NCI-H524 treated with DMSO at 0.1 percent for 48 hours (cell line): ENCODE results near the gene SLC12A5.
"Not testable (repeated sequence)": the region's sequence is repeated elsewhere in the genome, so short reads cannot be mapped to it uniquely, and the experiment has no call there.

Experiments
- DNase-seq: peaks from one replicate; lab custom pipeline; 2025; lab: John Stamatoyannopoulos, UW

The SLC12A5 gene

DNA sequence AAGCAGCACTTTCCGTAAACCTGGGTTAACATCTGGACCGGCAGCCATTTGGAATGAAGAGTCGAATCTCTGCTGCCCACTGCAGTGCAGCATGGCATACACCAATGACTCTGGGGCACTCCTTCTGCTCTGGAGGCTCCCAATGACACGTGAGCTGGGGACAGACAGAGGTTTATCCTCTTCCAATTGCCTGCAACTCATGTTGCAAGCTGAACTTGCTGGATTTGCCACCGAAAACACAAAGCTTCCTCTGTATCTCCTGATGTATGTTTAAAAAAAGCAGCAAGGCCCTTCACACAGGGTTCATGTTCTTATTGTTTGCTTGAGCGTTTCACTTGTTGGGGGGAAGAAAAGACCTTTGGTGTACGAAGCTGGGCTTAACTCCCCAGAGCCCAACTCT is 49.9 kb downstream of the SLC12A5 start:
- DNase-seq = no peak

DNA sequence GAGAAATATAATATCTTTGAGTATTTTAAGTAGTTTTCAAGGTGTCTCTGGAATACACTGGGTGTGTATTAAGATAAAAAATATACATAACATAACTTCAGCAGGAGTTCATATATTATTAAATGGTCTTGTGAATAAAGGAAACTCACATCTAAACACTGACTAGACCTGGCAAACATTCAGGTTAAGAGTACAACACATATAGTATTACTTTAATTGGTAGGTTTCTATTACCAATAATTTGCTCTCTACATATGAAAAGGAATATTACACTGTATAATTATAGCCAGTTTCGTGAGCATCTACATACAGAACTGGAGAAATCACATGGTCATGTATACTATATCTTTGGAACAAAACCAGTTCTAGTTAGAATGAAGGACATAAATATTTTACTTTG is 52.1 kb downstream of the SLC12A5 start:
- DNase-seq = no peak

DNA sequence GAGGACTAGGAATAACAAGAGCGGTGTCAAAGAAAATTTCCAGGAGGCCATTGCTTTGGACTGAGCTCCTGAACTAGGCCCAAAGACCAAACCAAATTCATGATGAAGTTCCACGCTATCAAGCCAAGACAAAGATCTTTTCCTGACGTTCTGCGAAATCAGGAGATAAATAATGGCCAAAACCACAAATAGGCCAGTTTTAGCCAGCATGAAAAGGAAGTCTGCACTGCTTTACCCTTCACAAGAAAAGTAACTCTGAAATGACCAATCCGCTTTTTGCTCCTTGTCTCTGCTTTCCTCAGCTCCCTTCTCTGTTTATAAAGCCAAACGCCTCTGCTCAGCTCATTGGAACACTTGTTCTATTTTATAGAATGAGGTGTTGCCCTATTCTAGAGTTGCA is 54.1 kb downstream of the SLC12A5 start:
- no peak for DNase-seq

DNA sequence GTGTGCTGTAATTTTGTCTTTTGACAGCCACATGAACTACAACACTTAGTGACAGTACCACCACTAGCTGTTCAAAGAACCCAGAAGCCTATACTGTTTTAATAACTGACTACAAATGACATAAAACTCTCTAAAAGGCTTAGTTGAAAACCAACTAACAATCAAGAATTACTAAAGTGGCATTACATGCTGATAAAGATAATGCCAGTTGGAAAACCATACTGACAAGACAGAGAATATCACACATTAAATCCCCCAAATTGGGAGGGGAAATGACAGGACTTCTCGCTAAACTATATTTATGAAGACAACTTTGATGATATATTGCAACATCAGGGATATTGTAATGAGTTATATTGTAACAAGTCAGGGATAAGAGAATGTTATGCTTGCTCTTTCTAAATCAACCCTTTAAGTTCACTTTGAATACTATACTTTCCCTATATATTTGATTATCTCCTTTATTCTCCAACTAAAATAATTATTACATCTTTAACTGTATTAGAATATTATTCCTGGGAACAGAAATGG is 54.6 kb downstream of the SLC12A5 start:
- DNase-seq = no peak

DNA sequence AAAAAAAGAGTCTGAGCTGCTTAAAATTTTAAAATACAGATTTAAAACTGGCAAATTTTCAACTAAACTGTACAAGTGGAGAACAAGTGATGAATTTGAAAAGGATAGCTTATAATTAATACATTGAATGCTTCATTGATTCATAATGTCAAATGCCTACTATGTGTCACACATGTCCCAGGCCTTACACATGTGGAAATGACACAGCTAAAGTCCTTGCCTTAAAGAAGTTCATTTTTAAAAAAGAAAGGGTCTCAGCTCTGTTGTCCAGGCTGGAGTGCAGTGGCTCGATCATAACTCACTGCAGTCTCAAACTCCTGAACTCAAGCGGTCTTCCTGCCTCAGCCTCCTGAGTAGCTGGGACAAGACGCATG is 55.8 kb downstream of the SLC12A5 start:
- DNase-seq = no peak

DNA sequence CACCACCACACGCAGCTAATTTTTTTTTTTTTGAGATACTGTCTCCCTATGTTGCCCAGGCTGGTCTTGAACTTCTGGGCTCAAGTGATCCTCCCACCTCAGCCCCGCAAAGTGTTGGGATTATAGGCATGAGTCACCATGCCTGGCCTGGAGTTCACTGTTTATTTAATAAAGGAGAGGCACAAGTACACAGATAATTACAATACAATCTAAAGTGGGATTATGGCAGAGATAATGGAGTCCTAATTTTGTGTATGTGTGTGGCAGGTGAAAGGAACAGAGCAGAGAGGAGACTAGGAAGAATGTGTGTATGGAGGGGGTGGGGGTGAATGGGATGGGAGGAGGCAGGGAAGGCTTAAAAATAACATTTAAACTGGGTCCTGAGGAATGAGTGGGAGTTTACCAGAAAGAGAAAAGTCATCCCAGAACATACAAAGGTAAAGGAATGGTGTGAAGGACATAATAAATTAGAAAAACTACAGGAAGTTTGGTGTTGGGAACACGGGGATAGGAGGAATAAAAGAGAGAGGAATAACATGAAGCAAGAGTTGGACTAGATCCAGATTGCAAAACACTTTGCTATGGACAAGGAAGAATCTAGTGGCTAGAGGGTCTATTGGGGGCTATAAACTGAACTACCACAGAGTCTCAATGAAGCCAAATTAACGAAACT is 56.3 kb downstream of the SLC12A5 start:
- DNase-seq = no peak

DNA sequence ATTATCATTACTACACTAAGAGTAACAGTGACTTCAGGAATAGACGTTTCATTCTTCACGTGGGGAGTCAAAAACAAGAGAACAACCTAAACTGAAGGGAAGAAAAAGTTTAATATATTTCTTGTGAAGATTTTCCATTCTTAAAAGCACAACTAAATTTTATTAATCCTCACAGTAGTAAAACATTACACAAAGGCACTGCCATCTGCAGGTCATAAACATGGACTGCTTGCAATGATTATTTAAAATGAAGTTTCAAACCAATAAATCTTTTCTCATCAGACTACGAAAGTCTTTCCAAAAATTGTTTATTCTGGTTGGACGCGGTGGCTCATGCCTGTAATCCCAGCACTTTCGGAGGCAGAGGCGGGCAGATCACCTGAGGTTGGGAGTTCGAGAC is 58.1 kb downstream of the SLC12A5 start:
- DNase-seq = no peak

DNA sequence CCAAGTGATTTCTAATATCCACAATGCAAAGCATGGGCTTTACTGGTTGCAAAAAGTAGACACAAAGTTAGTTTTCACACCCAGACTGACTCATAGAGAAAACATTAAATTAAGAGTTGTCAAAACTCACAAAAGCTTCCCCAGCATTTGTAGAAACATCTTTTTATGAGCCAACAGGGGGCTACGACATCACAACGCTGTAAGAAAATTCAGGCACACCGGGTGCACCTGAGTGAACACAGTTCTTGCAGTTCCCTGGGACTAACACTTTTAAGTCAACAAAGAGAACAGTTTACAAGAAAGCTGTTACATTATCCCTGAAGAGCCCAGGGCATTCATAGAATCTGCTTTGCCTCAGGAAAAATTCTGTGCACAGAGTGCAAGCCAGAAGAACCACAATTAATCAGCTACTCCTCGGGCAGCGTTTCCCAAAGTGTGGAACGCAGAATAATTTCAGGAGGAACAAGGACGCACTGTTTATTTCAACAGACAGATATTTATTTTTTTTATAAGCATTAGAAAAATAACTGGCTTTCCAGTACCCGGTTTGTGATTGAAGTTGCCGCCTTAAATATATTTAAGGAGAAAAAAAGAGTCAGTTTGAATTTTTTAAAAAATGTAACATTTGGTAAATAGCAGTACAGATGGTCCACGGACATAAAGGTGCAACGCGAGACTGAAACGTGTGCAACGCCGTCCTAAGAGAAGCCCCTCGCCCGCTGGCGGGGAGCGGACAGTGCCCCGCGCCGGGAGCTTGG is 59.6 kb downstream of the SLC12A5 start:
- DNase-seq = no peak

DNA sequence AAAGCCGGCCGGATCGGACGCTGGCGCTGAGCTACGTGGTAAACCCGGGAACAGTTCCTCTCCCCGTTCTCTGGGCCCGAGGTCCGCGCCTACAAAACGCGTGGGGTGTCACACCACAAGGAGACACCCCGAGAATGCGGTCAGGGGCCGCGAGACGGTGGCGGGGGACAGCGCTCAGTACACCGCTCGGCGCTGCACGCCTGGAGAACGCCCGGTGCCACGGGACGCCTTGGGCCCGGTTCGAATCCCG is 60.1 kb downstream of the SLC12A5 start:
- no peak for DNase-seq

DNA sequence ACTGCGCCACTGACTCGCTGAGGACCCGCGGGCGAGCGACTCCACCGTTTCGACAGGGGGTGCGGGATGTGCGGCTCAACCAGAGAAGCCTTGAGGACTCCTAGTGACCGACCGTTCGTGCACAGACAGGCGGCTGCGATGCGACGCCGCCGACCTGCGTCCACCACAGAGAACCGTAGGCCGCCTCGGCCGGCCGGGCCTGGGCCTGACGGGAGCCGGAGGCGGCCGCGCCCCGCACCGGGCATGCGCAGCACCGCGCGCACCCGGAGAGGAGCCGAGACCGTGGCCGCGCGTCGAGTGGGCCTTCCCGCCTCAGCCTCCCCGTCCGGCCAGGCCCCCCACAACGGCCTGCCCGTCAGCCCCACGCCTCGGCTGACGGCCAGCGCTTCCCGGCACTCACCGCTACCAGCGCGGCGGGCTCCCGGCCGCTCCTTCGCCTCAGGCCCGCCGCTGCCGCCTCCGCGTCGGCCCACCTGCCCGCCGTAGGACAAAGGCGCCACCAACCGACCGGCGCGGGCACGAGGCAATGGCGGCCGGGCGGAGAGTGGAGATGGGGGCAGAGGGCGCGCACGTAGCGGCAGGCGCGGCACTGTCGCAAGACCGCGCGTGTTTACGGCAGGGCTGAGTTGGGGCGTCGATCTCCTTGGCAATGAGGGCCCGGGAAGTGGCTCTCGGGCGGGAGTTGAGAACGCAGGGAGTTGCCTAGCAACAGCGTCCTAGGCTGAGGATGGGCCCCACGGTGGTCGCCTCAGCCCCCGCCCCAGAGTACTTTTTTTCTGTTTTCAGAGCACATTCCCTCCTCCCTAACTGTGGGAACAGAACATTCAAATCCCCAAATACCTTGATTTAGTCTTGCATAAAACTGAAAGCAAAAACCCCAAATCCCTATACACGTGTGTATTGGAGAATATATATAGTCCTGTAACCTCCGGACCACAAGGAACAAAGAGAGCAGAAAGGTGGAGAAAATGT is 60.7 kb downstream of the SLC12A5 start, which contains the start of gene NCOA5:
NCOA5 (minus strand) TSS at position 546 of the 972 bp plus-strand sequence. CDS start 10,538 bp downstream, outside the sequence.
- DNase-seq = peak; percentile 84

DNA sequence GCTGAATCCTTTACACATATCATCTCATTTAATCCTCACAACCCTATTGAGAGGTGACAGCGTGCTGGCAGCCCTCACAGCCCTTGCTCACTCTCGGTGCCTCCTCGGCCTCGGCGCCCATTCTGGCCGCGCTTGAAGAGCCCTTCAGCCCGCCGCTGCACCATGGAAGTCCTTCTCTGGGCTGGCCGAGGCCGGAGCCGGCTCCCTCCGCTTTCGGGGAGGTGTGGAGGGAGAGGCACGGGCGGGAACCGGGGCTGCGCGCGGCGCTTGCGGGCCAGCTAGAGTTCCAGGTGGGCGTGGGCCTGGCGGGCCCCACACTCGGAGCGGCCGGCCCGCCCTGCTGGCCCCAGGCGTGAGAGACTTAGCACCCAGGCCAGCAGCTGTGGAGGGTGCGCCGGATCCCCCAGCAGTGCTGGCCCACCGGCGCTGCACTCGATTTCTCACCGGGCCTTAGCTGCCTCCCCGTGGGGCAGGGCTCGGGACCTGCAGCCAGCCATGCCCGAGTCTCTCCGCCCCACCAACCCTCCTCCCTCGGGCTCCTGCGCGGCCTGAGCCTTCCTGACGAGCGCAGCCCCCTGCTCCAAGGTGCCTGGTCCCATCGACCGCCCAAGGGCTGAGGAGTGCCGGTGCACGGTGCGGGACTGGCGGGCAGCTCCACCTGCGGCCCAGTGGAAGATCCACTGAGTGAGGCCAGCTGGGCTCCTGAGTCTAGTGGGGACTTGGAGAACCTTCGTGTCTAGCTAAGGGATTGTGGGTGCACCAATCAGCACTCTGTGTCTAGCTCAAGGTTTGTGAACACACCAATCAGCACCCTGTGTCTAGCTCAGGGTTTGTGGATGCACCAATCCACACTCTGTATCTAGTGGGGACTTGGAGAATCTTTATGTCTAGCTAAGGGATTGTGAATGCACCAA is 62.9 kb downstream of the SLC12A5 start:
- DNase-seq = not testable (repeated sequence)

DNA sequence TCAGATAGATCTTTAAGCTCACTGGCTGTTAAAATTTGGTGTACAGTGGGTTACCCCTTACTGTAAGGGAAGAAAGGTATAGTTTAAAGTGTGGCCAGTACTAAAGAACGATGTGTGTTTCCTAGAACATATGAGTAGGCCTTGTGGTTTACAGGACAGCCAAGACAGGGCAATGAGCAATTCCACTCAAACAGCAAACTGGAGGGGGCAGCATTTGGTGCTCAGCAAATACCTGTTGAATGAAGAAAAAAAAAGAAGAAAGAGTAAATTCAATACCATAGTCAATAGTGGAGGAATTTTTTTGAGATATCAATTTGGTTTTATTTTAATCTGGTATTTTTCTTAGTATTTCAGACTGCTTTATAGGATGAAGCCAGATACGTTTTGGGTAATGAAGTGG is 64.5 kb downstream of the SLC12A5 start:
- no peak for DNase-seq

DNA sequence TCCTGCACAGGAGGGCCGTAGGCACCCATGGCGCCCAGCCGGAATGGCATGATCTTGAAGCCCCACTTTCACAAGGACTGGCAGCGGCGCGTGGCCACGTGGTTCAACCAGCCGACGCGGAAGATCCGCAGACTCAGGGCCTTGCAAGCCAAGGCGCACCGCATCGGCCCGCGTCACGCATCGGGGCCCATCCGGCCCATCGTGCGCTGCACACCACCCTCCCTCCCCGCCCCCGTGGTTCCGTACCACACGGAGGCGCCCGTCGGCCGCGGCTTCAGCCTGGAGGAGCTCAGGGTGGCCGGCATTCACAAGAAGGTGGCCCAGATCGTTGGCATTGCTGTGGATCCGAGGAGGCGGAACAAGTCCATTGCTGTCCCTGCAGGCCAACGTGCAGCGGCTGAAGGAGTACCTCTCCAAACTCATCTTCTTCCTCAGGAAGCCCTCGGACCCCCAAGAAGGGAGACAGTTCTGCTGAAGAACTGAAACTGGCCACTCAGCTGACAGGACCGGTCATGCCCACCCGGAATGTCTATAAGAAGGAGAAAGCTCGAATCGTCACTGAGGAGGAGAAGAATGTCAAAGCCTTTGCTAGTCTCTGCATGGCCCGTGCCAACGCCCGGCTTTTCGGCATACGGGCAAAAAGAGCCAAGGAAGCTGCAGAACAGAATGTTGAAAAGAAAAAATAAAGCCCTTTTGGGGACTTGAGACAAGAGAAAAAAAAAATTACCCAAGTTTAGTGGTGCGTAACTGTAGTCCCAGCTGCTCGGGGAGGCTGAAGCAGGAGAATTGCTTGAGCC is 70.7 kb downstream of the SLC12A5 start:
- no peak for DNase-seq

DNA sequence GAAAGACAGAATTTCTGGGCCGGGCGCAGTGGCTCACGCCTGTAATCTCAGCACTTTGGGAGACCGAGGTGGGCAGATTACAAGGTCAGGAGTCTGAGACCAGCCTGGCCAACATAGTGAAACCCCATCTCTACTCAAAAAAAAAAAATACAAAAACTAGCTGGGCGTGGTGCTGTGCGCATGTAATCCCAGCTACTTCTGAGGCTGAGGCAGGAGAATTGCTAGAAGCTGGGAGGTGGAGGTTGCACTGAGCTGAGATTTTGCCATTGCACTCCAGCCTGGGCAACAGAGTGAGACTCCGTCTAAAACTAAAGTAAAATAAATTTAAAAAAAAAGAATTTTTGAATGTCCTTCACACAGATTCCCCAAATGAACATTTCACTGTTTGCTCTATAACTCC is 71.4 kb downstream of the SLC12A5 start:
- DNase-seq = not testable (repeated sequence)

DNA sequence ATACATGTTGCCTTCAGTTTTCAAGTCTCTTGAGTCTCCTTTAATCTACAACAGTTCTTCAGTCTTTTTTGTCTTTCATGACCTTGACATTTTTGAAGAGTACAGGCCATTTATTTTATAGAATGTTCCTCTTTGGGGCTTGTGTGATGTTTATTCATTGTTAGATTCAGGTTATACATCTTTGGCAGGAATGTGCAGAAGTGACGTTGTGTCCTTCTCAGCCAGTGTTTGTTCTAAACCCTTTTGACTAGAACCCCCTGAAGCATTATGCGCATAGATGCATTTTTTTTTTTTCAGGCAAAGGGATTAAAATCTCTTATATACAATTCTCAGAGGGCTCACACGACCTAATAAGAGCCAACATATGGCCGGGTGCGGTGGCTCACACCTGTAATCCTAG is 72.0 kb downstream of the SLC12A5 start:
- no peak for DNase-seq

DNA sequence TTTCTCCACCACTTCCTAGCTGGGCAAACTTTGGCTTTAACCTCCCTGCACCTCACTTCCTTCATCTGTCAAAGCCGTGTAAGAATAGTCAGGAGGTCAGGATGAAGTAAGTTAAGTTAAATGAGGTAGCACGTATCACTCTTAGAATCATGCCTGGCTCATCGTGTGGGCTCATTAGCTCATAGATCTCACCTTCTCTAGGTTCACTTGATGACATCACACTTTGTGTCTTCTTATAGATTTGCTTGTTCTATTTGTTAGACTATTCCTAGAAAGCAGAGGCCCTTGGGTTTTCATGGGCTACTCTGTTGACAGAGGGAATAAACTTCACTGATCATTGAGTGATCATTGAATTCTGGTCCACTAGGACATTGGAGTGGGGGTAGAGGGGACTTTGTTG is 72.9 kb downstream of the SLC12A5 start:
- no peak for DNase-seq

DNA sequence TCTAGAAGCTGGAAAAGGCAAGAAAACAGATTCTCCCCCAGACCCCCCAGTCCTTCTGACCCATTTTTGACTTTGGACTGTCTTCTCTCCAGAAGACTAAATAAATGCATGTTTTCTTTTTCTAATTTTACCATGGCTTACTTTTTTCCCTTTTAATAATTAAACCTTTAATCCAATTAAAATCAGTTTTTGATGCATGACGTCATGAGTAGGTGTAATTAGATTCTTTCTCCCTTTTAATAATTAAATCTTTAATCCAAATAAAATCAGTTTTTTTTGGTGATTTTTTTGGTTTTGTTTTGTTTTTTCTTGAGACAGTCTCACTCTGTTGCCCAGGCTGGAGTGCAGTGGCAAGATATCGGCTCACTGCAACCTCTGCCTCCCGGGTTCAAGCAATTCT is 73.9 kb downstream of the SLC12A5 start:
- no peak for DNase-seq

DNA sequence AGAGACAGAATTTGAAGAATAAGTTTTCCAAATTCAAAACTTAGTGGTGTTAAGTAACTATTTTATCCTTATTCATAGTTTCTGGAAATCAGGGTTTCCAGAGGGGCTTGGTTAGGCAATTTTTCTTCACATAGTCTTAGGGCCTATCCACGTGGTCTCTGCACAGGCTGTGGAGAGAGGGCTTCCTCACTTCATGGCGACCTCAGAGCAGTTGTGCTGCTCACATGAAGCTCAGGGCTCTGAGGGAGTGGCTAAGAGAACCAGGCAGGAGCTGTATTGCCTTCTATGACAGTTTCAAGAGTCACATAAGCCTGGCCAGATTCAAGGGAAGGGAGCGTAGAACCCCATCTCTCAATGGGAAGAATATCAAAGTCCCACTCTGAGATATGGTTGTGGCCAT is 75.2 kb downstream of the SLC12A5 start:
- no peak for DNase-seq

DNA sequence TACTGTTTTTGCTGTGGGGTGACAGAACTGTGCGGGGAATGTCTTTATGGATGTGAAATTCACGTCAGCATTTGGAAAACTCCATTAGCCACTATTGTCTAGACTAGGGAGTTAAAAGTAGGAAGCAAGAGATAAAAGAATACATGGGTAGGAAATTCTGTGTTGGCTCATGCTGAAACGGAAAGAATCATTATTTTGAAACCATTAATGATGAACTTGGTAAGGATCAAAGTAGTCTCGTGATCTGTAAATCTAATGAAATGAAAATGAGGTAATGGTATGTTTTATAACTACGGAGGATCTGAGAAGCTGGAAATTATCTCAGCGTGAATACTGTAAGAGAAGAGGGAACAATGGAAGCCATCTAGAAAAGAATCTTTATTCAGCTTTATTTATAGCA is 78.0 kb downstream of the SLC12A5 start:
- no peak for DNase-seq

DNA sequence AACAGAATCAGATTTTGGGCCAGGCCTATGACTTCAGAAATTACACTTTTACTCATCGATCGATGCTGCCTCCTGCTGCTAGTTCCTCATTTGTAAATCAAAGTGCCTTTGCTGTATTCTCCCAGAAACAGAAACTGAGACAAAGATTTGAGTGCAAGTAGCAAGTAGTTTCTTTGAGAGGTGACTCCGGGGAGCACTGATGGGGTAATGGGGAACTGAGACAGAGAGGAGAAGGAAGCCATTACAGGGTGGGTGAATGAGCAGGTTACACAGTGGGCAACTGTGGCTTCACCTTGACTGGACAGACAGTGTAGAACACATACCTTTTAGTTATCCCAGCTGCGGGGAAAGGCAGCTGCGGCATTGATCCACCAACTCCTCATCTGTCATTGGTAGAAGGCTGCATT is 79.4 kb downstream of the SLC12A5 start:
- DNase-seq = no peak

DNA sequence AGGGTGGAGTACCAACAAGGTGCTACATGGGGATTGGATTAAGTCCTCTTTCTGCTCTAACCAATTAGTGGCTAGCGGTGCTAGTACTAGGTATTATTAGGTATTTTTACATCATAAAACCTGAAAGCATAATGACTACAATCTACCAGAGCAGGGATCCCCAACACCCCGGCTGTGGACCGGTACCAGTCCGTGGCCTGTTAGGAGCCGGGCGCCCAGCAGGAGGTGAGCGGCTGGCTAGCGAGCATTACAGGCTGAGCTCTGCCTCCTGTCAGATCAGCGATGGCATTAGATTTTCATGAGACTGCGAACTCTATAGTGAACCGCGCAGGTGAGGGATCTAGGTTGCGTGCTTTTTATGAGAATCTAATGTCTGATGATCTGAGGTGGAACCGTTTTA is 80.0 kb downstream of the SLC12A5 start:
- no peak for DNase-seq
